ENCODE measurements around the gene AKAP11.

AKAP11 gene

DNA sequence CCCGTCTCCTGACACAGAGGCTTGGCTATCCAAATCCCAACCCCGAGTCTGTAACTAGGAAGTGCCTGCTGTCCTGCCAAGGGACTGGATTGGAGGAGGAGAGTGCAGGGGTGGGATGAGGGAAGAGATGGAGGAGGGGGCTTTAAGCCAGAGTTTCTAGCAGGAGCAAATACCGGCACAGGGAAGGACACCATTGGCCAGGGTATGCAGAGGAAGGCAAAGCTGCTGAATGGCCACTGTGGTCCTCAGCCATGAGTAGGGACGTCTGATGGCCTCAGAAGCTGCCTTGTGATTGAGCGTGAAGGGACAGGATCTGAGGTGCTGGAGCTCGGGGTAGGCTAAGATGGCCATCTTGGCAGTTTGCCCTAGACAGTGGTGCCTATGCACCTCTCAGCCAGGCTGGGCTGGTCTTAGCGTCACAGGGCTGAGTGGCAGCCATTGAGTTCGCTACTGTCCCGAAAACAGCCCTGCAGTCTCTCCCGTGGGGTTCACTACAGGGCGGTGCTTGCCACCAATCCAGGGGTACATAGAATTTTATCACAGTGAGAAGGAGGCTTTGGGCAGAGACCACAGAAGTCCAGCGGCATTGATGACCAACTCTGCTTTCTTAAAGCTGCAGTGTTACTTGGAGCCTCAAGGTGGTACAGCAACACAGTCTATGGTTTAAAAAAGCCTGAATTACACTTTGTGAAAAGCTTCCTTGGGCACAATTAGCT, 61.8 kb downstream of the AKAP11 start:
- peak; percentile 9 for DNase-seq (ENCODE audit: low spot score)

DNA sequence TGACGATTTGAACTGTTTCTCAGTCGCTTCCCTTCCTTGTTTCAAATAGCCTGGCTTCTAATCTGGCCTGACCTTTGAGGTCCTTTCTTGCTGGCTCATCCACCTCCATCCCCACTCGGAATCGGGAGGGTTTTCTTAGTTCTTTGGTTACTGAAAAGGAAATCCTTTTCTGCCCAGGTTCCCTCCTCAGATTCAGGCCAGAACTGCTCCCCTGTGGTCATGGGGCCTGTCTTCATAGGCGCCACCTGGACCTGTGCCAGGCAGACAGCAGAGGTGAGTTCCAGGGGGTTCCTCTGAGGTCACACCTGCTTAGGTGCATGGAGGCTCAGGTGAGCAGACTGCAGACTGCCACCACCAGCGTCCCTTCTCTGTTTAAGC, 62.4 kb downstream of the AKAP11 start:
- DNase-seq (ENCODE audit: low spot score): no peak

DNA sequence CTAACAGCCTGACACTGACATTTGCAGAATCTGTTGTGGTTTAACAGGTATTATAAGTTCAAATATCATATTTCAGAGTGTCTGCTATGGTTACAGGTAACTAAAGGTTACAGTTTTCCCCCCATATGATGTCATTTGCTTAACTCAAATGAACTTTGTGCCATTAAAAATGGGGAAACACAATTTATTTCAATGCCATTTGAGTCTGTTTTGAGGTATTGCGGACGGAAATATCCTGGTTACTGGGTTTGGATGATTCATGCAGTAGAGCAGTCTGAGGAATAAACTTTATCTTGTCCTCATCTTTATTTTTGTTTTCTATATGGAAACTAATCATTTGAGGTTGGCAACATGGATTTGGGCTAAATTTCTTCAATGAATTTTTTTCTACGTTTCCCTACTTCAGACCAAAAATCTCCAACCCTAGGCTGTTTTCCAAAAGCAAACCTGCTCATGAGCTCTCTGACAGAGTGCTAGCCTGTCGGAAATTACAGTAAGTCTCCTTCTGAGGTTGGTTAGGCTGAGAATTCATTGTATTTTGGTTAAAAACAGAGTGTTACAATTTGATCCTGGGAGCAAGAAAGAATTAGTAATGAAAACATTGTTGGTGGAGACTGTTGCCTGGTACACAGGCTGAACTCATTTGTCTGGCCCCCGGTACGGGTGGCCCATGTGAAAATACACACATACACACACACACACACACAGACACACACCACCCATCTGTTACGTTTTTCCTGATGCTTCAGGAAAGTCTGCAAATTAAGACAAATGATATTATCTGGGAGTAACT, 66.1 kb downstream of the AKAP11 start:
- no peak for DNase-seq (ENCODE audit: low spot score)

DNA sequence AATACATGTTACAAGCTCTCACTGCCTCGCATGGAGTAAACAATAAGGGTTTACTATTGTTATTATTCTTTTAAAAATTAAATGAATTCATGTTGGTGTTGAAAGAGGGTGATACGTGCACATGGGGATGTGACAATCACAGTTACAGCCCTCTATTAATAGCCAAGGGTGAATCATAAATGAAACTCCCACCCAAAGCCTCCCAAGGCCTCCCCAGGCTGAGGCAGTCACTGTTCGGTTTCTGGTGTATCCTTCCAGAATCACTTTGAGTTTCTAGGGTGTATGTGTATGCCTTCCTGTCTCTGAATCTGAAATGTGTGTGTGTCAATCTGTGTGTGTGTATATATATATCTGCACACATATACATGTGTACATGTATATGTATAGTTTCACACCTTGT, 73.4 kb downstream of the AKAP11 start:
- DNase-seq (ENCODE audit: low spot score): no peak

DNA sequence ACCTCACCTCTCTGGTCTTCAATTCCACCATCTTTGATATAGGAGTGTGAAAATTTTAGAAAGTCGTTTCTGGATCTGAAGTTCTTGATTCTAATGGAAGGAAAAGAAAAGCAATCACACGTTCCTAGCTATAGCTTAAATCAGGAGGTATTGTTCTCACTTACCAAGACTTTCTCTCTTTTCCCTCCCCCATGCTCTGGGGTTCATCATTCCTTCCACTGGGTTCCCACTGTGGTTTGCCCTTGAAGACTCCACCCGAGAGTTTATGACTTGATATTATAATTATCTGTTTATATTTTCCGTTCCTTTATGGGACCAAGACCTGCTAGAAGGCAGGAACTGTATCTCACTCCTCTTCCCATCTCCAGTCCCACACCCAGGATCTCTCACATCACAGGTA, 76.6 kb downstream of the AKAP11 start:
- DNase-seq (ENCODE audit: low spot score): no peak

DNA sequence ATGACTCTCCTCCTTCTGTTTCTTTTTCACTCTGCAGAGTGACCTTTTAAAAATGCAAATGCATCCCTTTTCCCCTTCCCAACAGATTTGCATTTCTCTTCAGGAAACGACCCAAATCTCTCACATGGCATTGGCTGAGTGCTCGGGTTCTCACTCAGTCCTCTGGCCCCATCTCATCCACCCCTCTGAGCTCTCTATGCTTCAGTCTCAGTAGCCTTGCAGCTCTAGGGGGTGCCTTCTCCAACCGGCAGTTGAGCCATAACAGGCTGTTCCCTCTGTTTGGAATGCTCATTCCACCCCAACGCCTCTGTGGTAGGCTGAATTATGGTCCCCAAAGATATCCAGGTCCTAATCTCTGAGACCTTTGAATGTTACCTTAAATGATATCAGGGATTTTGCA, 78.2 kb downstream of the AKAP11 start:
- DNase-seq (ENCODE audit: low spot score): no peak

DNA sequence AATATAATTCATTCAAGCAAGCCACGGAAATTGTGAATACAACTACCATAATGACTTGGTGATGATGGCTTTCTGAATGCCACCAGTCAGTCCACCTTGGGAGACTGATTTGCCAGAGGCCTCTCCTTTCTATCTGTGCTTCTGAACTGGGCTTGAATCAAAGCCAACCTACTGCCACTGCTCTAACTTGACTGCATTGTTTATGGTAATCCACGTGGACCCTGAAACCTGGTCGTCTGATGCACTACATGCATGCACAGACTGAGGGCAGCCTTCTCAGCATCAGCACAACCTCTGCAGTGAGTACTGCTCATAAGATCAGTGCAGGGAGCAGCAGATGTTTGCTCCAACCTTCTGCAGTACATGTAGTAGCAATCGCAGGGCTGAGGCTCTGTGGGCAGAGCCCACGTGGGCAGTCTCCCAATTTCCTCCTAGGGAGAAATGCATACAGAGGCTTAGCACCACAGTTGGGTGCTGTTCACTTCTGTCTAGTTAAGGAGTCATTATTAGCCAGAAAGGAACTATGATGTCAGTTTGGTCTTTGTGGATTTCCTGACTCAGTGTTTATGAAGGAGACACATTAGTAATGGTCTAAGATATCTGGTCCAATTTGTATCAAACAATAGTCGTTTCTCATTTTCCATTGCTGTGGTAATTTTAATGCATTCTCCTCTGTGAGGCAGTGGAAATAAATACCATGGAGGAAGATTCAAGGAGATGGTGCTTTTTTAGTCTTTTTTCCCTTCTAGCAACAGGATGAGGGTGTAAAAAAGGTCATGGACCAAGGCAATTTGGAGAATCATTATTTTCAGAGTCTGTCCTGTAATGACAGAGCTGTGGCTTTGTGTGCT, 82.5 kb downstream of the AKAP11 start:
- no peak for DNase-seq (ENCODE audit: low spot score)

DNA sequence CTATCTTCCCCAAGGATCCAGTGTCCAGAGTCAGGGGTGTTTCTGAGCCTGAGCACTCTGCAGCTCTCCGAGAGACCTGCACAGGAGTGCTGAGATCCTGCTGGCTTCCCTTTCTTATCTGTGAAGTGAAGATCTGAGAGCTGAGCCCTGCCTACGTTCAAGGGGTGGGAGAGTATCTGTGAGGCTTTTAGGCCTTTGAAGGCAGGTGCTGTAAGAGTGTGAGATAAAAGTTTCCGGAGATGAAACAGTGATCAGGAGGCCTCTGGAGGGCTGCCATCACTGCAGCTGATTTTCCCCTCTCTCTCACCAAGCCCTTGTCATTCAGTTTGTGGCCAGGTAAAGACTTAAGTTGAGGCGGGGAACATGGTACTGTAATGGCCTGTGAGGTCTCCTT, 83.1 kb downstream of the AKAP11 start:
- no peak for DNase-seq (ENCODE audit: low spot score)

DNA sequence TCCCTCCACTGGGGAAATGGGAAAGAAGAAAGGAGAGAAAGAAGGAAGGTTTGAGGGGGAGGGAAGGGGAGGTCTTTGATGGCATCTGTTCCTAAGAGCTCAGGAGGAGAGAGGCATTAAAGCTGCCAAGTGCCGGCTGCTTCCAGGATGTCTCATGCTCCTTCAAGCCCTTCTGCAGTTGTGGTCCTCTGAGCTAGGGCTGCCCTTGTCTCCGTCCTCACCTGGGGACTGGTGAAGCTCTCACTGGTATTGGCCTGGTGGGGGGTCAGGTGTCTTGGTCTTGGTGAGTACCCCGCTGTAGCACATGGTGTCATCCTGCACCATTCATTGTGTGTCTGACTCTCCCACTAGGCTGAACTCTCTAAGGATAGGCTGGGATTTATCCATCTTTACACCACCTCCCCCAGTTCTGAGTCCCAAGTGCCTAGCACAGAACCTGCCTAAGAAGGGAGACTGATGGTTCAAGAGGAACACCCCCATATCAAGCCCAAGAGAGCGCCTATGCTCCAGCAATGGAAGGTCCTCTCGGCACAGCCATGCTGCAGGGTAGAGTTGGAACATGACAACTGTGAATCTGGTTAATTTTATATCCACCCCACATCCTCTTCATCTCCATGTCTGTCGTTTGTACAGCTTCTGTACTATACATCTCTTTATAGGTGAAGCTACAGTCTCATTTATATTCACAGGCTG, 83.7 kb downstream of the AKAP11 start:
- DNase-seq (ENCODE audit: low spot score): no peak

DNA sequence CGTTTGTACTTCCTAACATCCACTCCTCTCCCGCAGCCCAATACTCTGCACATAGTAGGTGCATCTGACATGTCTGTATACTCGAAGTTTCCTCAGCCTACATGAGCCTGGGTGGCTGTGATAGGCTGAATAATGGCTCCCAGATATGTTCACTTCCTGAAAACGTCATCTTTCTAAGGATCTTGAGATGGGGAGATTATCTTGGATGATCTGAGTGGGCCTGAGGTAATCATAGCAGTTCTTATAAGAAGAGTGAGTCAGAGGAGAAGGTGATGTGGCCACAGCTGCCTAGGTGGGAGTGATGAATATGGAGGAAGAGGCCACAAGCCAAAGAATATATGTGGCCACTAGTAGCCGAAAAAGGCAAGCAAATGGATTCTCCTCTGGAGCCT, 84.2 kb downstream of the AKAP11 start:
- DNase-seq (ENCODE audit: low spot score): no peak

DNA sequence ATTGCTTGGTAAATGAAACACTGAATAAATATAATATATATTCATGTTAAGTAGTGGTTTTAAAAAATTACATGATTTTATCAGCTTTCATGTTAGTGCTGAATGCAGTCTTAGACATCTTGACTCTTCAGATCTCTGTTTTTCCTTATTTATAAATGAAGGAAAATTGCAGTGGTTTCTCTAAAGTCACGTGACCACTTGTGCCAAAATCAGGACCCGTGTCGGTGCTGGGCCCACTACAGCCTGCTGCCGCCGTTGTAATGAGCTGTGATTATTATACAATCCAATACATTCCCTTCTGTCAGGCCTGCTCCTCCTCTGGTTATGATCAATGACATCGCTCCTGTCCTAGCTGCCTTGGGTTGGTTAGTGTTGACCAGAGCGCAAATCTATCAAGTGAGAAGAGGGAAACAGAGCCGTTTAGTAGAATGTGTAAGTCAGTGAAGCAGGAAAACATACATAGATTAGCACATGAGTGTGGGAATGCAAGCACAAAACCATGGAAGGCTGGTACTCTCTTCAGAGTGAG, 88.2 kb downstream of the AKAP11 start:
- DNase-seq (ENCODE audit: low spot score): no peak

DNA sequence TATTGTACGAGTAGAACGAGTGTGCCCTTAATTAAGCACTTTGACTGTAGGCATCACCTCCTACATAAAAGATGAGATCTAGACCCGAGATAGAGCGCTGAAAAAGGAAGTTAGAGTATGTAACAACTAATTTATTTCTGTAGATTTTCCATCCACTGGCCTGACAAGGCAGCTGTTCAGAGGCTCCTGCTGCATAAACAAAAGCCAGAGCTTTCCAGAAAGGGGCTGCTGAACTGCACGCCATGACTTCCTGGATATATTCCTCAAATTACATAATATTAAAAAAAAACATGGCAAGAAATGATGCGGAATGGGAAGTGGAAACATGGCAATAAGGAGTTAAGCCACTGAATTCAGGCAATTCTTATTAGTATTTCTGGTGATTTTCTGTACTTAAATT, 89.7 kb downstream of the AKAP11 start:
- no peak for DNase-seq (ENCODE audit: low spot score)

DNA sequence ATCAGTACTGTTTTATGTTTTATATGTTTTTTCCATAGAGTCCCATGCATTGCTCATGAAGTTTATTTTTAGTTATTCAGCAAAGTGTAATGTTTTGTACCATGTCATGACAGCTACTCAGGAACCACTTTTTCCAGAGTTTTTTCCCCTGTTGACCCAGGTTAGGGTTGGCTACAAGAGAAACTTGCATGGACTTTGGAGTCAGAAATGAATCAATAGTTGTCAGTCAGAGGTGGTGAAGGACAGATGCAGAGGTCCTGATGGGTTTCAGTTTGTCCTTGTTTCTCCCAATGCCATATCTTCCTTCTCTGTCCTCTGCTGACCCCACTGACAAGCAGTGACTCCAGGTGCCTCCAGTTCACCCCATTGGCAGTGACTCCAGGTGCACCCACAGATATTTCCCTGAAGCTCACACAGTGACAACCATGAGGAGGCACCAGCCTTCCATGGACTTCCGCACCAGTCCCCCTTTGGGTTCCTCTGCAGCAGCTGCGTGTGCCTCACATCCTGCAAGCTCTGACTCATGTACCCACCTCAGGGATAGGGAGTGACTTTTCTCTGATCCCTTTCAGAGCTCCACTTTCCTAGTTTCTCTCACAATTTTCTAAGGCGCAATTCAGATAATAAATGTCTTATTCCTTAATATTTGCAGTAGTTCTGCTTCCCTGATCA, 92.1 kb downstream of the AKAP11 start:
- DNase-seq (ENCODE audit: low spot score): no peak

DNA sequence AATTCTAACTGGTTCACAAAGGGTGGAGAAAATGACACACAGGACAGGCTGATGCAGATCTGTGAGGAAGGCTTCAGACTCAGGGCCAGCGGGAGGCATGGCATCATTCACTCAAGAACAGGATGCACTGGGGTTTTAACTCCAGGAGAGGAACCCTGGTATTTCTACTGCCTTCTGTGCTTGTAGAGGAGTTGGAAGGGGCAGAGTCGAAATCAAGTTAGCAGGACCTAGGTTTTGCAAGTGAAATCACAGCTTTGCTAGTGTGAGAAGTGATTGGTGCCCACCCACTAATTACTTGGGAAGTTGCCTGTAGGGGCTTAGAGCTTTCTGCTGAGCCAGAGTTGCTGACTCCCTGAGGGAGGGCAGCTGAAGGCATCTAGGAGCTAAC, 92.7 kb downstream of the AKAP11 start:
- no peak for DNase-seq (ENCODE audit: low spot score)

DNA sequence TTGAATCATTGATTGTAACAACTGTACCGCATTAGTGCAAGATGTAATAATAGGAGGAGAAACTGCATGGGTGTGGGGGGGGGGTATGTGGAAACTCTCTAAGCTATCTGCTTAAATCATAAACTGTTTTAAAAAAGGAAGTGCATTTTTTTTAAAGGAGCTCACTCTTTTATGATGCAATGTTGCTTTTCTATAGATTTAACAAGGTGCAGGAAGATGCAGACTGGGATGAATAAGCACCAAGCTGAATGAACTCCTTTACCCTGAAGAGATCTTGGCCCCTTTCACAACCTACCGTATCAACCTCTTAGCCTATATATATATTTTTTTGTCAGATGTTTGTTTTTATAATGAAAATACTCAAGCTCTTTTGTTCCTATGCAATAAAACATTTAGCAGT, 95.9 kb downstream of the AKAP11 start:
- no peak for DNase-seq (ENCODE audit: low spot score)

DNA sequence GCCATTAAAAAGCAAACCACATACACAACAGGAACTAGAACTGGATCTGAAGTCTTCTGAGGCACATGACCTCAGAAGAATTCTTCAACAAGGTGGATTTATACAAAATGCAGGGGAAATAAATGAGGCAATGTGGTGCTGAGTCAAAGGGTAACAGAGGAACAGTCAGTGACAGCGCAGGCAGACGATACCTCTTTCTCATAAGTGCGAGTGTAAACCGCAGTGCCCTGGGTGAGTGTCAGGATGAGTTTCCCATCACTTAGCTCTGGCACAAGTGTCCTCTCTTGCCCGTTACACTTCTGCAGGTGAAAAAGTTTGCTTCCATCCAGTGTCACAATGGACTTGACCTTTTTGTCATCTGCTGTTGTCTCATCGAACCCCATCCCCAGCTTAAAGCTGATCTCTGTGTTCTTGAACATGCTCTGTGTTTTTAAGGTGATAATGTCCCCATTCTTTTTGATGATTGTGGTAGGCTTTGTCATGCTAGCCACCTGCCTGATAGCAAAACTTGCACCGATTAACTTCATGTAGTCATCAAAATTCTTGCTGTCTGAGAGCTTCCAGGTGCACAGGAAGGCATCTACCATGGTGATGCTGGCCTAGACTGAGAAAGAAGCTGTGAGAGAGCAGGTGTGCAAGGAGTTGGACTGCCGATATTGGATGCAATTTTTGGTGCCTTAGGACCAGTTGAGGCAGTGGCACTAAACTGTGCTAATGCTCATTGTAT, 97.3 kb downstream of the AKAP11 start:
- DNase-seq (ENCODE audit: low spot score): no peak

DNA sequence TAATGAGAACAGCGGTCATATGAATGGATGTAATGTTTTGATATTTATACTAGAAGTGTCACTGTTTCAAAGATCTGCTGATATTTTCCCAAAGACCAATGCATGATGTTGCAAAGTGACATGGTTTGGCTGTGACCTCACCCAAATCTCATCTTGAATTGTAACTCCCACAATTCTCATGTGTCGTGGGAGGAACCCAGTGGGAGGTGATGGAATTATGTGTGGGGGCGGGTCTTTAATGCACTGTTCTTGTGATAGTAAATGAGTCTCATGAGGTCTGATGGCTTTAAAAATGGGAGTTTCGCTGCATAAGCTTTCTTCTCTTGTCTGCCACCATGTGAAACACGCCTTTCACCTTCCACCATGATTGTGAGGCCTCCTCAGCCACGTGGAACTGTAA, 98.3 kb downstream of the AKAP11 start:
- no peak for DNase-seq (ENCODE audit: low spot score)
